DOHH2 (cell line): ENCODE data around the gene MVB12B.

Experiments
- H3F3A ChIP-seq: fragments of 200-600 bp; sonication (generic), shearing (Covaris generic); 2 replicates; pipeline ENCODE4 v1.6.0; 2016; ENCODE audit warnings: antibody characterized with exemption, mild to moderate bottlenecking; ENCODE audit not compliant: control insufficient read depth, insufficient read depth
- H3K27ac ChIP-seq: fragments of 200-600 bp; sonication (generic); 2 replicates; pipeline ENCODE4 v1.5.1; 2014; ENCODE audit warnings: low read depth, mild to moderate bottlenecking, low read length, moderate library complexity
- H3K27me3 ChIP-seq: fragments of 200-600 bp; sonication (generic); 2 replicates; pipeline ENCODE4 v1.6.1; 2014; ENCODE audit warnings: mild to moderate bottlenecking, low read length, mixed read lengths; ENCODE audit not compliant: control insufficient read depth
- H3K36me3 ChIP-seq: fragments of 200-600 bp; sonication (generic); 2 replicates; pipeline ENCODE4 v1.6.1; 2014; ENCODE audit warnings: mild to moderate bottlenecking, low read length, moderate library complexity, mixed read lengths; ENCODE audit not compliant: control insufficient read depth
- H3K4me1 ChIP-seq: fragments of 200-600 bp; sonication (generic); 2 replicates; pipeline ENCODE4 v1.6.1; 2014; ENCODE audit warnings: mild to moderate bottlenecking, low read length, mixed read lengths; ENCODE audit not compliant: control insufficient read depth
- H3K4me2 ChIP-seq: fragments of 200-600 bp; sonication (generic); 2 replicates; pipeline ENCODE4 v1.6.0; 2014; ENCODE audit warnings: mild to moderate bottlenecking, low read length, moderate library complexity
- H3K4me3 ChIP-seq: fragments of 200-600 bp; sonication (generic); 2 replicates; pipeline ENCODE4 v1.5.1; 2014; ENCODE audit warnings: mild to moderate bottlenecking, low read length, mixed read lengths
- H3K79me2 ChIP-seq: fragments of 200-600 bp; sonication (generic); 2 replicates; pipeline ENCODE4 v1.6.1; 2014; ENCODE audit warnings: mild to moderate bottlenecking, low read length, mixed read lengths; ENCODE audit not compliant: control insufficient read depth
- H3K9me2 ChIP-seq: fragments of 200-600 bp; sonication (generic); replicated peaks from 2 replicates; pipeline ENCODE4 v1.6.1; 2014; ENCODE audit warnings: mild to moderate bottlenecking, low read length, mixed read lengths; ENCODE audit not compliant: control insufficient read depth
- H3K9me3 ChIP-seq: fragments of 200-600 bp; sonication (generic); 2 replicates; pipeline ENCODE4 v1.6.1; 2014; ENCODE audit warnings: antibody characterized with exemption, low read length, mixed read lengths; ENCODE audit not compliant: control insufficient read depth, insufficient read depth
- H4K20me1 ChIP-seq: fragments of 200-600 bp; sonication (generic); 2 replicates; pipeline ENCODE4 v1.6.0; 2014; ENCODE audit warnings: low read depth, mild to moderate bottlenecking, antibody characterized with exemption, low read length, moderate library complexity; ENCODE audit not compliant: control insufficient read depth, insufficient read depth
- CTCF ChIP-seq: fragments of 200-600 bp; sonication (generic); IDR thresholded peaks from one replicate; pipeline ENCODE4 v1.5.1; 2014; ENCODE audit warnings: antibody characterized with exemption, mild to moderate bottlenecking, low read depth, low read length; ENCODE audit not compliant: poor library complexity, severe bottlenecking
- EZH2phosphoT487 ChIP-seq: fragments of 200-600 bp; sonication (generic); IDR thresholded peaks from 2 replicates; pipeline ENCODE4 v1.6.1; 2017; ENCODE audit warnings: borderline replicate concordance, mild to moderate bottlenecking, antibody characterized with exemption, low read length, moderate library complexity, mixed read lengths

MVB12B gene

GRCh38 chr9:126377176-126377509, 50.5 kb downstream of the MVB12B start:
- no peak overlapping the region for H3K4me3 ChIP-seq
- no peaks in the 10 kb centered on the region for H3K9me3 ChIP-seq
- no peaks in the 10 kb centered on the region for H3F3A ChIP-seq
- no peaks in the 10 kb centered on the region for H3K36me3 ChIP-seq
- H3K4me1 ChIP-seq, result no peaks in the 10 kb centered on the region
- TF ChIP-seq EZH2phosphoT487 (no peak), CTCF (no peak)
- H3K4me2 ChIP-seq, result no peak overlapping the region
- H4K20me1 ChIP-seq, result no peaks in the 10 kb centered on the region
- no peaks in the 10 kb centered on the region for H3K79me2 ChIP-seq
- H3K9me2 ChIP-seq, result no peaks in the 10 kb centered on the region
- H3K27me3 ChIP-seq, result peaks cover 36% of the 10 kb centered on the region
- no peak overlapping the region for H3K27ac ChIP-seq

- Histone ChIP-seq H4K20me1 (no peaks in the 10 kb centered on the region), H3K4me1 (no peaks in the 10 kb centered on the region), H3K4me2 (no peak overlapping the region), H3F3A (no peaks in the 10 kb centered on the region), H3K27ac (no peak overlapping the region), H3K36me3 (no peaks in the 10 kb centered on the region), H3K79me2 (no peaks in the 10 kb centered on the region), H3K9me3 (no peaks in the 10 kb centered on the region), H3K9me2 (no peaks in the 10 kb centered on the region), H3K4me3 (no peak overlapping the region), H3K27me3 (peaks cover 32% of the 10 kb centered on the region)
- TF ChIP-seq CTCF (no peak), EZH2phosphoT487 (no peak)
Measured at GRCh38 chr9:126377536-126377935, 50.9 kb downstream of the MVB12B start.

- Histone ChIP-seq H3K4me3 (no peak overlapping the region), H3K36me3 (no peaks in the 10 kb centered on the region), H3K79me2 (no peaks in the 10 kb centered on the region), H3K9me2 (no peaks in the 10 kb centered on the region), H3K4me2 (no peak overlapping the region), H3K27ac (no peak overlapping the region), H3K9me3 (no peaks in the 10 kb centered on the region), H4K20me1 (no peaks in the 10 kb centered on the region), H3F3A (no peaks in the 10 kb centered on the region), H3K27me3 (peaks cover 25% of the 10 kb centered on the region), H3K4me1 (no peaks in the 10 kb centered on the region)
- TF ChIP-seq CTCF (no peak), EZH2phosphoT487 (no peak)
Measured at GRCh38 chr9:126378761-126379160, 52.1 kb downstream of the MVB12B start.
